Esophagus muscularis mucosa (tissue), 3 donors: ENCODE results near the gene ICA1L.
"Not testable (repeated sequence)": the region's sequence is repeated elsewhere in the genome, so short reads cannot be mapped to it uniquely, and the experiment has no call there.

Experiments used
- POLR2AphosphoS5 ChIP-seq, 2 donors: sonication (generic); formaldehyde crosslinking; IDR thresholded peaks; one replicate each; pipeline ENCODE4 v1.6.1; 2017; ENCODE audit warnings: antibody characterized with exemption in 2 of 2
- TF ChIP-seq, protein P1 (sequence below), 3 experiments: fragments of 200-600 bp in 2 of 3; fragments of 450-650 bp in 1 of 3; sonication (generic) in 2 of 3; IDR thresholded peaks; one replicate each; pipeline ENCODE4 v1.5.1; 2017 to 2019; ENCODE audit warnings: antibody characterized with exemption in 3 of 3, mild to moderate bottlenecking in 2 of 3, moderate library complexity in 1 of 3

DNA sequence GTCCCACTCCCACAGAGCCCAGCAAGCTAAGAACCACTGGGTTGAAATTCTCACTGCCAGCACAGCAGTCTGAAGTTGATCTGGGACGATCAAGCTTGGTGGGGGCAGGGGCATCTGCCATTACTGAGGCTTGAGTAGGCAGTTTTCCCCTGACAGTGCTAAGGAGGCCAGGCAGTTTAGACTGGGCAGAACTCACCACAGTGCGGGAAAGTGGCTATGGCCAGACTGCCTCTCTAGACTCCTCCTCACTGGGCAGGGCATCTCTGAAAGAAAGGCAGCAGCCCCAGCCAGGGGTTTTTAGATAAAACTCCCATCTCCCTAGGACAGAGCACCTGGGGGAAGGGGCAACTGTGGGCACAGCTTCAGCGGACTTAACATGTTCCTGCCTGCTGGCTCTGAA, 22.2 kb downstream of the ICA1L start:
- TF ChIP-seq POLR2AphosphoS5 (IDR thresholded peaks at IDR 0.05) = not testable (repeated sequence)
- TF ChIP-seq, protein P1, sequence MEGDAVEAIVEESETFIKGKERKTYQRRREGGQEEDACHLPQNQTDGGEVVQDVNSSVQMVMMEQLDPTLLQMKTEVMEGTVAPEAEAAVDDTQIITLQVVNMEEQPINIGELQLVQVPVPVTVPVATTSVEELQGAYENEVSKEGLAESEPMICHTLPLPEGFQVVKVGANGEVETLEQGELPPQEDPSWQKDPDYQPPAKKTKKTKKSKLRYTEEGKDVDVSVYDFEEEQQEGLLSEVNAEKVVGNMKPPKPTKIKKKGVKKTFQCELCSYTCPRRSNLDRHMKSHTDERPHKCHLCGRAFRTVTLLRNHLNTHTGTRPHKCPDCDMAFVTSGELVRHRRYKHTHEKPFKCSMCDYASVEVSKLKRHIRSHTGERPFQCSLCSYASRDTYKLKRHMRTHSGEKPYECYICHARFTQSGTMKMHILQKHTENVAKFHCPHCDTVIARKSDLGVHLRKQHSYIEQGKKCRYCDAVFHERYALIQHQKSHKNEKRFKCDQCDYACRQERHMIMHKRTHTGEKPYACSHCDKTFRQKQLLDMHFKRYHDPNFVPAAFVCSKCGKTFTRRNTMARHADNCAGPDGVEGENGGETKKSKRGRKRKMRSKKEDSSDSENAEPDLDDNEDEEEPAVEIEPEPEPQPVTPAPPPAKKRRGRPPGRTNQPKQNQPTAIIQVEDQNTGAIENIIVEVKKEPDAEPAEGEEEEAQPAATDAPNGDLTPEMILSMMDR (IDR thresholded peaks at IDR 0.05) = not testable (repeated sequence)
